Stomach (tissue), 9 donors: ENCODE measurements around the gene MINK1. TPM values are rescaled to one million over a fixed set of nuclear protein-coding genes. Genes with fewer than 3 reads are reported as not detected.

ENCODE experiments used
- DNase-seq, 2 donors: peaks; one replicate each; pipeline versions ENCODE4 v3.0.0 to v3.0.0-alpha.2; 2013 to 2019
- H3K27ac ChIP-seq, 5 donors: fragments of 200-600 bp in 4 of 5; sonication (generic) in 4 of 5; one replicate each; pipeline ENCODE4 v1.5.1; 2013 to 2019; ENCODE audit warnings: mild to moderate bottlenecking in 1 of 5, moderate library complexity in 1 of 5
- H3K27me3 ChIP-seq, 3 donors: fragments of 200-600 bp; sonication (generic); one replicate each; pipeline ENCODE4 v1.5.1; 2017 to 2019; ENCODE audit warnings: mixed run types in 1 of 3
- H3K36me3 ChIP-seq, 4 donors: fragments of 200-600 bp; sonication (generic); 1 replicate in 3 of 4; 2 replicates in 1 of 4; pipeline ENCODE4 v1.5.1; 2016 to 2019
- H3K4me1 ChIP-seq, 4 donors: fragments of 200-600 bp; sonication (generic); one replicate each; pipeline ENCODE4 v1.5.1; 2016 to 2019
- H3K4me3 ChIP-seq, 4 donors: fragments of 200-600 bp; sonication (generic) in 3 of 4; one replicate each; pipeline ENCODE4 v1.5.1; 2016 to 2019; ENCODE audit warnings: mild to moderate bottlenecking in 1 of 4
- H3K9me3 ChIP-seq, 4 donors: fragments of 200-600 bp; sonication (generic); one replicate each; pipeline ENCODE4 v1.5.1; 2016 to 2019
- EP300 ChIP-seq: sonication (generic); formaldehyde crosslinking; IDR thresholded peaks from one replicate; pipeline ENCODE4 v1.6.1; 2017; ENCODE audit warnings: antibody characterized with exemption
- POLR2A ChIP-seq, 4 donors: fragments of 450-650 bp; IDR thresholded peaks; one replicate each; pipeline ENCODE4 v1.6.1; 2016; ENCODE audit warnings: antibody characterized with exemption in 4 of 4, control low read depth in 2 of 4, mild to moderate bottlenecking in 1 of 4, moderate library complexity in 1 of 4
- POLR2AphosphoS5 ChIP-seq, 3 donors: sonication (generic); formaldehyde crosslinking; IDR thresholded peaks; one replicate each; pipeline ENCODE4 v1.6.1; 2016; ENCODE audit warnings: antibody characterized with exemption in 3 of 3
- WGBS, 5 donors: extraction: QIAGEN DNeasy Blood & Tissue Kit in 3 of 5; methylation state at CpG; one replicate each; pipeline versions ENCODE4 v1.1.5 to v1.1.7; 2013 to 2018; 5-methylcytosine and 5-hydroxymethylcytosine counted together
- intact Hi-C: fragments of 100-400 bp; cut with DNase I; formaldehyde crosslinking; loops from one replicate; pipeline ENCODE4 v1.15.1; 2023; ENCODE audit warnings: low total_unique reads
- polyA plus RNA-seq, 3 donors: library from polyadenylated mRNA; stranded (reverse); fragments of 200-250 nt; gene quantifications; one replicate each; pipeline ENCODE4 v1.2.3, GENCODE V29; 2013
- total RNA-seq, 5 donors: library from RNA; depleted of rRNA; stranded (reverse); fragments of >200 nt; gene quantifications; one replicate each; pipeline versions ENCODE4 v1.1.0 to v1.2.3, GENCODE V29; 2014 to 2016
- TF ChIP-seq, protein P1 (sequence below), 7 experiments: fragments of 450-650 bp in 4 of 7; fragments of 200-600 bp in 3 of 7; sonication (generic) in 3 of 7; IDR thresholded peaks; one replicate each; pipeline ENCODE4 v1.5.1; 2016 to 2019; ENCODE audit warnings: antibody characterized with exemption in 7 of 7, control low read depth in 2 of 7, mild to moderate bottlenecking in 1 of 7
- donor health status: healthy with polysubstance abuse.
- donor health status: Bipolar disorder and iron deficiency.
- donor health status: healthy.

The MINK1 gene
- total and polyA plus RNA-seq, 8 donors: 24.6 to 230 (median 49.4) TPM

DNA sequence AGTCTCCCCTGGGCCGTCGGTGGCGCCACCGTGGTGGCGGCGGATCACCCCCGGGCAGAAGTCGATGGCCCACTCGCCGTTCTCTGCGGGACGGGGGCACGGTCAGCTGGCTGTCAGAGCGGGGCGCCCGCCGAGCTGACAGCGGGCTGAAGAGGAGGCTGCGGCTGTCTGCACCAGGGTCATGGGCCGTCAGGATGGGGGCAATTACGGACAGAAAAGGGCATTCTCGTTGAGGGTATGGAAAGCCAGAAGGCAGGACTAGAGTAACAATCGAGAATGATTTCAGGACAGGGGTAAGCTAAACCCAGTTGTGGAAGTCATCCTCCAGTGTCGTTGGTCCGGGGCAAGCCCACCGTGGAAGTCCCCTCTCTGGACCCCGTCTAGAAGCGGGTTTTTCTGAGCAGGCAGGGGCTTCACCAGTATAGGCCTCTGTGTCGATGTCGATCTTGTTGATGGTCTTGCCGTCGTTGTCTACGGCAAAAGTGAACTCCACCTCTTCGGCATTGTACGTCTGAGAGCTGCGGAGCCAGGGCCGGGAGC lies 68.0 kb downstream of the MINK1 start:
- Histone ChIP-seq H3K4me1 (peaks cover 20 to 54% (median 44%) of the 10 kb centered on the region in 4 donors), H3K27me3 (peaks cover 0 to 44% (median 0%) of the 10 kb centered on the region in 3 donors), H3K36me3 (peaks cover 9 to 16% (median 14%) of the 10 kb centered on the region in 4 donors), H3K4me3 (peak overlapping the region; percentile 49 to 55 (median 52)), H3K9me3 (no peaks in the 10 kb centered on the region), H3K27ac (peak overlapping the region in 4 of 5 donors; percentile 24 to 71 (median 46))
- TF ChIP-seq EP300 (no peak), POLR2A (IDR thresholded peaks at IDR 0.05) (no peak), POLR2AphosphoS5 (IDR thresholded peaks at IDR 0.05) (no peak)
- TF ChIP-seq, protein P1, sequence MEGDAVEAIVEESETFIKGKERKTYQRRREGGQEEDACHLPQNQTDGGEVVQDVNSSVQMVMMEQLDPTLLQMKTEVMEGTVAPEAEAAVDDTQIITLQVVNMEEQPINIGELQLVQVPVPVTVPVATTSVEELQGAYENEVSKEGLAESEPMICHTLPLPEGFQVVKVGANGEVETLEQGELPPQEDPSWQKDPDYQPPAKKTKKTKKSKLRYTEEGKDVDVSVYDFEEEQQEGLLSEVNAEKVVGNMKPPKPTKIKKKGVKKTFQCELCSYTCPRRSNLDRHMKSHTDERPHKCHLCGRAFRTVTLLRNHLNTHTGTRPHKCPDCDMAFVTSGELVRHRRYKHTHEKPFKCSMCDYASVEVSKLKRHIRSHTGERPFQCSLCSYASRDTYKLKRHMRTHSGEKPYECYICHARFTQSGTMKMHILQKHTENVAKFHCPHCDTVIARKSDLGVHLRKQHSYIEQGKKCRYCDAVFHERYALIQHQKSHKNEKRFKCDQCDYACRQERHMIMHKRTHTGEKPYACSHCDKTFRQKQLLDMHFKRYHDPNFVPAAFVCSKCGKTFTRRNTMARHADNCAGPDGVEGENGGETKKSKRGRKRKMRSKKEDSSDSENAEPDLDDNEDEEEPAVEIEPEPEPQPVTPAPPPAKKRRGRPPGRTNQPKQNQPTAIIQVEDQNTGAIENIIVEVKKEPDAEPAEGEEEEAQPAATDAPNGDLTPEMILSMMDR (IDR thresholded peaks at IDR 0.05): no peak
- WGBS, 5 donors: 52 to 66% (median 62%) methylated on average over 22 to 37 of the region's 37 CpGs
- DNase-seq: no peak
- intact Hi-C loops: loop anchor here (10.0 kb wide), 1 partner anchor 74 kb away; no protein-coding TSS in a partner anchor

DNA sequence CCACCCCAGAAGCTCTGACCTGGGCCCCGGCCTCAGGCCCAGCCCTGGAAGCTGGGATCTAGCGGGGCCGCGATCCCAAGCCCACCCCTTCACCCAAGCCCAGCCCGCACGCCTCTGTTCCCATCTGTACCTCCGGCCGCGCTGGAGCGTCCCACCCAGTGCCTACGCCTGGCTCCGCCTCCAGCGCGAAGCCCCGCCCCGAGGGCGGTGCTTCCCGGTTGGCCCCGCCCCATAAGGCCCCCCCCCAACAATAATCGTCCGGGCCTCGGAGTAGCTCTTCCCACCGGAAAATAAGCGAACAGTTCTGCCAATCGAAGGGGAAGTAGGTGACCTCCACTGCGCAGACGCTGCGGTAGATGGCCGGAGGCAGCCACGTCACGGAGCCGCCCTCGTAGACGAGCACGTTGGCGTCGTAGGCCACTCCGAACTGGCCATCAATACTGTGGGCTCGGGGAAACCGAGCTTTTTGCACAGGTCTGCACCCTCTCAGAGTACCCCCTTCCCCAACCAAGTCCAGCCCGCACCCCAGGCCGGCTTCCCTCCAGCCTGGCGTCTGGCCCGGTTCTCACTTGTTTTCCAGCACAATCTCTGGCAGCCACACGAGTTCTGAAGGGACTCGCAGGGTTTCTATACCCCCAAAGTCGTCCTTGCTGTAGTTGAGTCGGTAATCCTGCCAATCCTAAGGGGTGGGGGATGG lies 68.7 kb downstream of the MINK1 start:
- intact Hi-C loops: loop anchor here (10.0 kb wide), 1 partner anchor 73 kb away; no protein-coding TSS in a partner anchor
- peak in 1 of 2 donors; percentile 65 for DNase-seq
- H3K27me3 ChIP-seq: peaks cover 0 to 44% (median 0%) of the 10 kb centered on the region in 3 donors
- peaks cover 3 to 9% (median 8%) of the 10 kb centered on the region in 4 donors for H3K36me3 ChIP-seq
- WGBS, 5 donors: 38 to 56% (median 44%) methylated on average over 30 to 48 of the region's 48 CpGs
- peaks cover 20 to 54% (median 44%) of the 10 kb centered on the region in 4 donors for H3K4me1 ChIP-seq
- no peak for TF ChIP-seq POLR2A (IDR thresholded peaks at IDR 0.05)
- no peak for TF ChIP-seq POLR2AphosphoS5 (IDR thresholded peaks at IDR 0.05)
- TF ChIP-seq EP300: no peak
- TF ChIP-seq, protein P1 (IDR thresholded peaks at IDR 0.05): no peak
- H3K27ac ChIP-seq: peak overlapping the region in 4 of 5 donors; percentile 24 to 71 (median 46)
- no peaks in the 10 kb centered on the region for H3K9me3 ChIP-seq
- H3K4me3 ChIP-seq: no peak overlapping the region

DNA sequence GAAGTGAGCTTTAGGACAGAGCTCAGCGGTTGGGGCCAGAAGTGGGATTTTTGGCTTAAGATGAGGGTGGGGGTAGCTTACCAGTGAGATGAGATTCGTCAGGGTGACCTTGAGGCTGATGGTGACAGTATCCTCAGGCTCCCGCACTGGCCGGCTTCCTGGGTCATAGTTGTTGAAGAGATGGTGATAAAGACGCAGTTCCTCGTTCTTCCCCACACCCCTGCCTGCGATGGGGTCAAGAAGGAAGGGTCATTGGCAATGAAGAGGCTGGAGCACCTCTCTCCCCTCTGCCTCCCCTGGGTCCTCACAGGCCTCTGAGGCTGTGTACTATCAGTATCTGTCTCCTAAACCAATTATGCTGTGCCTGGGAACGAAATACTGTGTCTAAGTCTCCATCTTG lies 69.4 kb downstream of the MINK1 start:
- intact Hi-C loops: loop anchor here (10.0 kb wide), 1 partner anchor 72 kb away; no protein-coding TSS in a partner anchor

More for the DNA sequence above, 69.4 kb downstream of the MINK1 start:
- WGBS, 5 donors: 48 to 69% (median 61%) methylated on average over 7 to 8 of the region's 8 CpGs
- TF ChIP-seq, protein P1 (IDR thresholded peaks at IDR 0.05): no peak
- no peak for TF ChIP-seq EP300
- no peak for TF ChIP-seq POLR2AphosphoS5 (IDR thresholded peaks at IDR 0.05)
- TF ChIP-seq POLR2A (IDR thresholded peaks at IDR 0.05): no peak
- H3K4me1 ChIP-seq: peaks cover 20 to 54% (median 44%) of the 10 kb centered on the region in 4 donors
- H3K4me3 ChIP-seq: no peak overlapping the region
- H3K36me3 ChIP-seq: peaks cover 0 to 2% (median under 1%) of the 10 kb centered on the region in 4 donors
- H3K27ac ChIP-seq: peak overlapping the region in 3 of 5 donors; percentile 8 to 71 (median 30)
- H3K27me3 ChIP-seq: peaks cover 0 to 44% (median 0%) of the 10 kb centered on the region in 3 donors
- DNase-seq: no peak
- H3K9me3 ChIP-seq: no peaks in the 10 kb centered on the region
